ENCODE results near the gene EHMT1. TPM values are rescaled to one million over a fixed set of nuclear protein-coding genes. Genes with fewer than 3 reads are reported as not detected.

EHMT1 gene
- total RNA-seq, 2 experiments from 2014 or later: 145 to 295 TPM

- Histone ChIP-seq H3K9me2 (ENCODE audit: insufficient read depth, low read length) (no peaks in the 10 kb centered on the region), H4K20me1 (ENCODE audit: insufficient read depth, low read length) (no peaks in the 10 kb centered on the region), H2AFZ (ENCODE audit: low read length) (no peak overlapping the region), H3K36me3 (ENCODE audit: insufficient read depth, low read length) (peaks cover 82% of the 10 kb centered on the region), H3K9me3 (ENCODE audit: low read length) (no peaks in the 10 kb centered on the region), H3K79me2 (ENCODE audit: insufficient read depth, low read depth, low read length) (peaks cover 4% of the 10 kb centered on the region; the same call in 1 of the 2 replicates), H3K27ac (ENCODE audit: low read depth, low read length, poor library complexity, severe bottlenecking) (no peak overlapping the region), H3K4me3 (ENCODE audit: low read depth, low read length, poor library complexity, severe bottlenecking) (no peak overlapping the region), H3K4me2 (ENCODE audit: low read length) (no peak overlapping the region), H3K4me1 (ENCODE audit: insufficient read depth, low read length, poor library complexity, severe bottlenecking) (peaks cover 5% of the 10 kb centered on the region)
- no TSS peak for BruUV-seq (replicated peaks)
- POLR2A ChIA-PET: interaction anchor here (0.8 kb wide), 1 partner anchor 22 kb away, joined by 3 read pairs; no protein-coding TSS in a partner anchor
- TF ChIP-seq EZH2phosphoT487 (IDR thresholded peaks at IDR 0.05; ENCODE audit: borderline replicate concordance, low read depth, low read length) (no peak), CTCF (conservative IDR thresholded peaks at IDR 0.05; ENCODE audit: low read length) (no peak)
- no peak for DNase-seq (ENCODE audit: low spot score)
- intact Hi-C loops (cut with micrococcal nuclease; ENCODE audit: unreplicated experiment): no loop called here
- CTCF ChIA-PET (ENCODE audit: unreplicated experiment): no interaction called here
Measured at GRCh38 chr9:137583347-137583746, 35.5 kb upstream of the EHMT1 start.

- no peak overlapping the region for H3K4me3 ChIP-seq (ENCODE audit: low read depth, low read length, poor library complexity, severe bottlenecking)
- no peaks in the 10 kb centered on the region for H3K9me3 ChIP-seq (ENCODE audit: low read length)
- DNase-seq (ENCODE audit: low spot score): no peak
- peaks cover 88% of the 10 kb centered on the region for H3K36me3 ChIP-seq (ENCODE audit: insufficient read depth, low read length)
- TF ChIP-seq EZH2phosphoT487 (IDR thresholded peaks at IDR 0.05; ENCODE audit: borderline replicate concordance, low read depth, low read length) (no peak), CTCF (conservative IDR thresholded peaks at IDR 0.05; ENCODE audit: low read length) (no peak)
- H3K4me2 ChIP-seq (ENCODE audit: low read length): no peak overlapping the region
- POLR2A ChIA-PET: interaction anchor here (0.8 kb wide), 1 partner anchor 21 kb away, joined by 3 read pairs; no protein-coding TSS in a partner anchor
- no peak overlapping the region for H3K27ac ChIP-seq (ENCODE audit: low read depth, low read length, poor library complexity, severe bottlenecking)
- intact Hi-C loops (cut with micrococcal nuclease; ENCODE audit: unreplicated experiment): no loop called here
- CTCF ChIA-PET (ENCODE audit: unreplicated experiment): interaction anchor here (0.6 kb wide), 1 partner anchor 8 kb away, joined by 3 read pairs; no protein-coding TSS in a partner anchor
- H3K79me2 ChIP-seq (ENCODE audit: insufficient read depth, low read depth, low read length): peaks cover 7% of the 10 kb centered on the region; the same call in 1 of the 2 replicates
- peaks cover 4% of the 10 kb centered on the region for H4K20me1 ChIP-seq (ENCODE audit: insufficient read depth, low read length)
- no peaks in the 10 kb centered on the region for H3K9me2 ChIP-seq (ENCODE audit: insufficient read depth, low read length)
- no peak overlapping the region for H2AFZ ChIP-seq (ENCODE audit: low read length)
- BruUV-seq (replicated peaks): no TSS peak
- peaks cover 11% of the 10 kb centered on the region for H3K4me1 ChIP-seq (ENCODE audit: insufficient read depth, low read length, poor library complexity, severe bottlenecking)
Measured at GRCh38 chr9:137583957-137584356, 34.8 kb upstream of the EHMT1 start.

GRCh38 chr9:137586854-137587253, 32.0 kb upstream of the EHMT1 start:
- H3K36me3 ChIP-seq (ENCODE audit: insufficient read depth, low read length): peaks cover 76% of the 10 kb centered on the region
- no TSS peak for BruUV-seq (replicated peaks)
- H4K20me1 ChIP-seq (ENCODE audit: insufficient read depth, low read length): peaks cover 8% of the 10 kb centered on the region
- CTCF ChIA-PET (ENCODE audit: unreplicated experiment): no interaction called here
- peaks cover 15% of the 10 kb centered on the region; the same call in 1 of the 2 replicates for H3K79me2 ChIP-seq (ENCODE audit: insufficient read depth, low read depth, low read length)
- H3K4me1 ChIP-seq (ENCODE audit: insufficient read depth, low read length, poor library complexity, severe bottlenecking): peaks cover 13% of the 10 kb centered on the region
- H3K4me3 ChIP-seq (ENCODE audit: low read depth, low read length, poor library complexity, severe bottlenecking): no peak overlapping the region
- TF ChIP-seq CTCF (conservative IDR thresholded peaks at IDR 0.05; ENCODE audit: low read length) (no peak), EZH2phosphoT487 (IDR thresholded peaks at IDR 0.05; ENCODE audit: borderline replicate concordance, low read depth, low read length) (no peak)
- intact Hi-C loops (cut with micrococcal nuclease; ENCODE audit: unreplicated experiment): no loop called here
- no peak overlapping the region for H3K4me2 ChIP-seq (ENCODE audit: low read length)
- H3K9me2 ChIP-seq (ENCODE audit: insufficient read depth, low read length): no peaks in the 10 kb centered on the region
- no peaks in the 10 kb centered on the region for H3K9me3 ChIP-seq (ENCODE audit: low read length)
- no peak for DNase-seq (ENCODE audit: low spot score)
- POLR2A ChIA-PET: interaction anchor here (0.6 kb wide), 1 partner anchor 37 kb away, joined by 4 read pairs; no protein-coding TSS in a partner anchor
- H2AFZ ChIP-seq (ENCODE audit: low read length): no peak overlapping the region
- no peak overlapping the region for H3K27ac ChIP-seq (ENCODE audit: low read depth, low read length, poor library complexity, severe bottlenecking)
